ENCODE data around the gene WFS1.

The WFS1 gene

GRCh38 chr4:6235012-6235411, 34.6 kb upstream of the WFS1 start:
- no peak for DNase-seq (ENCODE audit: low read depth)

GRCh38 chr4:6235901-6236640, 33.6 kb upstream of the WFS1 start:
- DNase-seq (ENCODE audit: low read depth), result no peak

DNA sequence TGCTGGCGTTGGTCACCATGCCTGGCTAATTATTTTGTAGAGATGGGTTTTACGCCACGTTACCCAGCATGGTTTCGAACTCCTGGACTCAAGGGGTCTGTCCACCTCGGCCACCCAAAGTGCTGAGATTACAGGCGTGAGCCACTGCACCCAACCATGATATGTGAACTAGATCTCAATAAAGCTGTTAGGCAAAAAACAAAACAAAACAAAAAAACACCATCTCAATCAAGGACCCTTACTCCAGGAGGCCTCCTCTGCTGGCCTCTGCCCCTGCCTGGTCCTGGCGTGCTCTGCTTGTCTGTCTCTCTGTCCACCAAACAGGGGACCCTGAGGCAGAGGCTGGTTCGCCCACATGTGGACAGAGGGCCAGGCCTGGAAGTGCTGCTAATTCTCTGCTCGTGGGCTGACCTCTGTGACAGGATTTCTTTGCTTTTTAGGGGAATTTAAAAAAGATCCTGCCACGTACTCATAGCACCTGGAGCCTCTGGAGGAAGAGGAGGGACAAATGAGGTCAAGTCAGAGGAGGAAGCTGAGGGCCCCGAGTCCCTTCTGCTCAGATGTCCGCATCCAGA, 32.7 kb upstream of the WFS1 start:
- DNase-seq (ENCODE audit: low read depth), result no peak

GRCh38 chr4:6239486-6239885, 30.2 kb upstream of the WFS1 start:
- DNase-seq (ENCODE audit: low read depth), result no peak

- no peak for DNase-seq (ENCODE audit: low read depth)
Measured at GRCh38 chr4:6239968-6240367, 29.7 kb upstream of the WFS1 start.

DNA sequence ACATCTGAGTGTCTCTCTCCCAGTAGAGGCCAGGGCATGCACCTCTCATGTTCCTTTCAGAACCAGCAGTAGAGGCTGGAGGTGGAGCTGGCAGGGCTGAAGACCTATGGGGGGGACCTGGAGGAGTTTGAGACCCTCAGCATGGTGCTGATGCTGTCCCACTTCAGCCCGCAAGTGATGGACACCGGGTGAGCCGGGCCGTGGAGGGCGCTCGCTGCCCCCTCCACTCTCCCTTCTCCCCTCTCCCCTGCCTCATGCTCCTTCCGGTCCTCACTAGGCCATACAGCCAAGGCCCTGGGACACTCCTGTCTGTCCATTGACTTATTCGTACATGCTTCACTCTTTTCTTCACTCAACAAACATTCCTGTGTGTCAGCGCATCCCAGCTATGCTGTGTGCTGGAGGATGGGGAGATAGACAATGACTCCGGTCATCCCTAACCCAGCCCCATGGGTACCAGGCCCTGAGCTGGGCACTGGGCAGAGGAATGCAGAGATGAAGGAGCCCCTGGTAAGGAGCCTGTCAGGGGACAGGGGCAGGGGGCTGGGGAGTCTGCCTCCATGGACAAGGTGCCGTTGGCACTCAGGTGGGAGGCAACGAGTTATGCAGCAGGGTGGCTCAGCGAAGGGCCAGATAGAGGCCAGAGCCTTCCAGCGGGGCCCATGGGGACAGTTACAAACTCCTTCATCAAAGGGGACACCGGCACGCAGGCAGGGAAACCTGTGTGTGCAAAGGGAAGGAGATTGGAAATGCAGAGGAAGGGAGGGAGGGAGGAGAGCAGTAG, 28.4 kb upstream of the WFS1 start:
- DNase-seq (ENCODE audit: low read depth), result no peak

GRCh38 chr4:6242271-6243029, 27.2 kb upstream of the WFS1 start:
- no peak for DNase-seq (ENCODE audit: low read depth)

GRCh38 chr4:6245246-6246169, 24.1 kb upstream of the WFS1 start:
- no peak for DNase-seq (ENCODE audit: low read depth)

DNA sequence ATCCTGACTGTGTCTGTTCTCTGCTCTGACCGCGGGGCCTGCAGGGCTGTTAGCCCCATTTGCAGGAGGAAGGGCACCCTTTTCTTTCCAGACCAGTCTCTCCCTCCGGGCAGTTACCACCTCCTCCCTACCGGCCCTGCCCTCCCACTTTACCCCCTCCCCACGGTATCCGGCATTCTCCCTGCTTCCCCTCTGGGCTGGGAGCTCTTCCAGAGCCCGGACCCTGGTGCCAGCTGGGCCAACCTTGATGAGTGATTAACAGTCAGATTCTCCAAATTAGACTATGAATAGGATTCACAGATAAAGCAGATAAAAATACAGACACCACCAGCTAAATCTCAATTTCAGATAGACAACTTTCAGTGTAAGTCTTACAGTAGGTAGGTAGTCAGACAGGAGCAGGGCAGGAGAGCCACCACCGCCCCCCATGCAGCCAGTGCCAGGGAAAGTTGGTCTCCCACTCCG, 23.4 kb upstream of the WFS1 start:
- DNase-seq (ENCODE audit: low read depth), result no peak

DNA sequence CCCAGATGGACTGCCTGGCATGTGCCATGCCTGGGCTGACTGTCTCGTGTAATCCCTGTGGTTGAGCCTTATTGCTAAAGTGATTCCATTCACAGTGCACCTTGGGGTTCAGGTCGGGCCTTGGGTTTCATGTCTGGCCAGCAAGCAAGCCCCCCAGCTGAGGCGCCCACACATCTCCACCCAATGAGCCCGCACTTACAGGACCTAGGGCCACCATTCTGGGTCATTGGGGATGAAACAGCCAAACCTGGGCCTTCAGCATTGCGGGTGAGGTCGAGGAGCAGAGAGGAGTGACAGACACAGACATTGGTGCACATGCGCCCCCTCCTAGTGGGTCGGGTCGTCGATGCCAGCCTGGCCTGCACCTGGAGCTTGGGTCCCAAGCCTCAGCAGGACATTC, 21.3 kb upstream of the WFS1 start:
- no peak for DNase-seq (ENCODE audit: low read depth)

GRCh38 chr4:6250235-6250983, 19.2 kb upstream of the WFS1 start:
- DNase-seq (ENCODE audit: low read depth), result no peak

DNA sequence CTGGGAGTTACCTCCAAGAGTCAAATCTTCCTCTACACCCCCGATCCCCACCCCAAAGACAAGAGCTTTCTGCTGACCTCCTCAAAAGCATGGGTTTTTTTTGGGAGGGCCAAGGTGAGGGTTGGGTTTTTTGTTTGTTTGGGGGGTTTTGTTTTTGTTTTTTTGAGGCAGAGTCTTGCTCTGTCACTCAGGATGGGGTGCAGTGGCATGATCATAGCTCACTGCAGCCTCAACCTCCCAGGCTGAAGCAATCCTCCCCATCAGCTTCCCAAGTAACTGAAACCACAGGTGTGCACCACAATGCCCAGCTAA, 18.7 kb upstream of the WFS1 start:
- DNase-seq (ENCODE audit: low read depth), result no peak

DNA sequence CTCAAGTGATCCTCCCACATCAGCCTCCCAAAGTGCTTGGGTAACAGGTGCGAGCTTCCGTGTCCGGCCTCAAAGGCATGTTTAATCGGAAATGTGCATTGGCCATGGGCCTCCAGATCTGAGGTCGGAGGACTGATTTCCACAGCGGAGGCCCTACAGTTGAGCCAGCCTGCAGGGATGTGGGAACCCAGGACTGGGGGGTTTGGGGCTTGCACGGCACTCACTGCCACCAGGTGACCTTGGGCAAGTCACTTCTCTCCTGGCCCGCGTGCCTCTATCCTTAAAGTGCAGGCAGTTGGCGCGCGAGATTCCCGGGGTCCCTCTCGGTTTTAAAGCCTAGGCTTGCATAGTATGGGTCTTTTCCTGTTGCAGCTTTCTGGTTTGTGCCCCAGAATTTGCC, 18.3 kb upstream of the WFS1 start:
- DNase-seq (ENCODE audit: low read depth), result no peak

DNA sequence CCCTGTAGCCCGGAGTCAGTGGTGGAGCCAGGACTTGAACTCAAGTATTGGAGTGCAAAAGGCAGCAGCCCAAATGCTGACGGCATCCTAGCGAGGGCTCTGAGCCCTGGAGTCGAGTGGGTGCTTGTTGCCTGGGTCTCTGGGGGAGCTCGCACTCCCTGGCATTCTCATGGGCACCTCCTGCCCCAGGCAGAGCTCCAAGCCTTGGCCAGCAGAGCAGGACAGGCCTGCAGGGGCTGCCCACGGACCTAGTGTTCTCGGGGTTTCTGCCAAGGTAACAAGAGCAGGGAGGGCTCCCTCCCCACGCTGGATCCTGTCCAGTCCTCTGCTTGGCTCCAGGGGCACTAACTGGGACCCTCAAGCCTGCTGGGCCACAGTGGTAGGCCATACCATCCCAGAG, 17.6 kb upstream of the WFS1 start:
- DNase-seq (ENCODE audit: low read depth), result no peak

GRCh38 chr4:6253111-6253510, 16.5 kb upstream of the WFS1 start:
- no peak for DNase-seq (ENCODE audit: low read depth)

DNA sequence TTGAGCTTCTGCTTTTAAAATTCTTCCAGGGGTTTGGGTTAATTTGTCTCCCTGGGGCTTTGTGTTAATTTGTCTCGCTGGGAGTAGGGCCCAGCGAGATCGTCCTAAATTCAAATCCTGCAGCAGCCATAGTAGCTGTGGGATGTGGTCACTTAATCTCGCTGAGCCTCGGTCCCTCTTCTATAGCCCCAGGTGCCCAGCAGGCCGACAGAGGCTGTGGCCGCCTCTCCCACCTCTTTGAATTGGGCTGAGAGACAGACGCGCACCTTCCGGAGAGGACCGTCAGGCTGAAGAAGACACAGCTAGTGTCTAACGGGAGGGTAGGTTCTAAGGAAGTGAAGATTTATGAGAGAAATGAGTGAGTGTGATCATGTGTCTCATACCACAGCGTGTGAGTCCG, 15.7 kb upstream of the WFS1 start:
- DNase-seq (ENCODE audit: low read depth), result no peak

- no peak for DNase-seq (ENCODE audit: low read depth)
Measured at GRCh38 chr4:6256141-6256540, 13.5 kb upstream of the WFS1 start.

DNA sequence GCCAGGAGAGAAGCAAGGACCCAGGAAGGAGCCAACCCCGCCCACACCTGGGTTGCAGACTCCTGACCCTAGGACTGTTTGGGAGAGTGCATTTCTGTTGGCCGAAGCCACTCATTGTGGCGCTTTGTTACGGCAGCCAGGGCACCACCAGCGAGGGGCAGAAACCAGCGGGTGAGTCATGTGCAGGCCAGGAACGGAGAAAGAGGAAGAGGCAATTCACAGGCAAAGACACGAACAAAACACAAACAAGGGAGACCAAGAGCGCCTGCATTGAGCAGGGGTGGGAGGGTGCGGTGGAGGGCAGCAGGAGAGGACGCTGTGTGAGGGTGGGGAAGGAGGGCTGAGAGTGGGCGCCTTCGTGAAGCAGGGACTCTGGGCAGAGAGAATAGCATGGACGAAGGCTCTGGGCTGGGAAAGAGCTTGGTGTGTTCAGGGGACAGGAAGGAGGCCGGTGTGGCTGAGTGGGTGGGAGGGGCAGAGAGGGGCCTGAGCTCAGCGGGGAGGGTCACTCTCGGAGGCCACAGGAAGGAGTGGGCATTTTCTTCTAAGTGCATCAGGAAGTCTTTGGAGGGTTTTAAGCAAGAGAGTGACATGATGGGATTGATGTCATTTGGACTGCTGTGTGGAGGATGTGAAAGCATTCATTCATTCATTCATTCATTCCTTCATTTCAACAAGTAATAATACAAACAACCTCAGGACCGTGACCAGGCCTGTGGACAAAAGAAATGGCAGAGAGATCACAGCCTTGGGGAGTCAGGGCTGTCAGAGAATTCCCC, 12.2 kb upstream of the WFS1 start:
- no peak for DNase-seq (ENCODE audit: low read depth)

DNA sequence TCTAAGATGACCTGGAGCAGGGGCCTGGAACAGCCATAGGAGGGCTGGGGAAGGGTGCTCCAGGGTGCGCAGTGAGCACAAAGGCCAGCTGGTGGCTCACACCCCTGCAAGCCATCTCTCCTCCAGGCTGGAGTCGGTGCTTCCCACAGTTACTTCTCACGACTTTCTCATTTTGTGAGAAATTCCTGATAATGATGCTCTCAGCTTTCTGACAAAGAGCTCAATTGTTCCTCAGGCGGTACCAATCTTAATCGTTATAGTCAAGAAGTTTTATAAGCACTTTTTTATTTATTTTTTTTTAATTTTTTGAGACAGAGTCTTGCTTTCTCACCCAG, 11.7 kb upstream of the WFS1 start:
- no peak for DNase-seq (ENCODE audit: low read depth)

DNA sequence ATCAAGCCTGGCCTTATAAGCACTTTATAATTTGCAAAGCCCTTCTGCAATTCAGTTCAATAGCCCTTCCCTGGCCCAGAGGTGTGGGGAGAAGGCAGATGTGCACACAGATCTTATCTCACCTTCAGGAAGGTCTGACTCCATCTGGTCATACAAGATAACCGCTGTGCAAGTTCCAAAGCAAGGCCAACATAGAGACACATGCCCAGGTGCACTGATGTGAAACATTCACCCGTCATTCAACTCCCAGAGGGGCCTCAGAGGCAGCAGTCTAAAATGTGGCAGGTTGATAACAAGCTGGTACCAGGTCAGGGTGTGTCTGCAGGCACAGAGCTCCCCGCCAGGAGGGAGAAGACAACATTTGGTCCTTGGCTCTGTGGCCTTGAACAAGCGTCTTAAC, 10.9 kb upstream of the WFS1 start:
- DNase-seq (ENCODE audit: low read depth), result no peak
